HL-60 (cell line): Measurements from ENCODE around the gene ACO2.

Source experiments
- DNase-seq, 2 experiments: peaks; one replicate each; pipeline ENCODE4 v3.0.0-alpha.2; 2010 to 2020; ENCODE audit warnings: low read depth in 1 of 2, low spot score in 1 of 2
- H3K27ac ChIP-seq: fragments of 250-450 bp; sonication (Bioruptor Pico); replicated peaks from 2 replicates; pipeline ENCODE4 v1.5.1; 2020; ENCODE audit warnings: mild to moderate bottlenecking, moderate library complexity
- H3K27me3 ChIP-seq: fragments of 250-450 bp; sonication (Bioruptor Pico); 2 replicates; pipeline ENCODE4 v1.5.1; 2021; ENCODE audit warnings: mild to moderate bottlenecking, moderate library complexity; ENCODE audit not compliant: insufficient read depth, poor library complexity, severe bottlenecking
- H3K4me3 ChIP-seq: replicated peaks from 2 replicates; pipeline ENCODE4 v1.5.1; 2011; ENCODE audit warnings: mild to moderate bottlenecking, control low read depth, low read length; ENCODE audit not compliant: insufficient read depth
- CTCF ChIP-seq: IDR thresholded peaks from one replicate; pipeline ENCODE4 v1.5.1; 2011; ENCODE audit warnings: low read length, control low read depth, inconsistent platforms; ENCODE audit not compliant: insufficient read depth
- GABPA ChIP-seq: IDR thresholded peaks from 2 replicates; pipeline ENCODE4 v1.6.1; 2012; ENCODE audit warnings: low read depth
- POLR2AphosphoS5 ChIP-seq: IDR thresholded peaks from 2 replicates; pipeline ENCODE4 v1.6.1; 2012; ENCODE audit warnings: low read depth
- REST ChIP-seq: IDR thresholded peaks from 2 replicates; pipeline ENCODE4 v1.6.1; 2012; ENCODE audit warnings: low read depth; ENCODE audit not compliant: insufficient replicate concordance
- SPI1 ChIP-seq: IDR thresholded peaks from 2 replicates; pipeline ENCODE4 v1.6.1; 2012; ENCODE audit warnings: low read depth, mild to moderate bottlenecking, borderline replicate concordance

The ACO2 gene

GRCh38 chr22:41517172-41518047 lies 48.5 kb downstream of the ACO2 start:
- no peaks in the 10 kb centered on the region for H3K27me3 ChIP-seq
- no peak overlapping the region for H3K4me3 ChIP-seq

GRCh38 chr22:41518048-41518347 lies 49.1 kb downstream of the ACO2 start:
- Histone ChIP-seq H3K27ac (no peak overlapping the region), H3K27me3 (no peaks in the 10 kb centered on the region), H3K4me3 (no peak overlapping the region)
- no peak for TF ChIP-seq SPI1
- TF ChIP-seq POLR2AphosphoS5 = no peak
- no peak for TF ChIP-seq GABPA
- TF ChIP-seq REST = no peak
- TF ChIP-seq CTCF = no peak
- no peak for DNase-seq

More at GRCh38 chr22:41517172-41518047, 48.5 kb downstream of the ACO2 start:
- DNase-seq = peak in 1 of 2 experiments; percentile 25
- no peak overlapping the region for H3K27ac ChIP-seq
- TF ChIP-seq POLR2AphosphoS5 (no peak), CTCF (peak; percentile 75)

- TF ChIP-seq CTCF = no peak
- TF ChIP-seq SPI1 = no peak
- TF ChIP-seq REST = no peak
- TF ChIP-seq GABPA = no peak
- no peak for TF ChIP-seq POLR2AphosphoS5
- Histone ChIP-seq H3K27me3 (no peaks in the 10 kb centered on the region), H3K4me3 (no peak overlapping the region), H3K27ac (no peak overlapping the region)
- DNase-seq = no peak
Measured at GRCh38 chr22:41521126-41521525, 52.2 kb downstream of the ACO2 start.

GRCh38 chr22:41522813-41523212 lies 53.9 kb downstream of the ACO2 start:
- TF ChIP-seq POLR2AphosphoS5 (0 out of 2 replicates have a peak, but pooled peaks have one; percentile 19), SPI1 (no peak)
- Histone ChIP-seq H3K27ac (no peak overlapping the region), H3K27me3 (no peaks in the 10 kb centered on the region), H3K4me3 (no peak overlapping the region)
- no peak for DNase-seq
